HFFc6 (cell line): ENCODE results near the gene SOCS7. TPM values are rescaled to one million over a fixed set of nuclear protein-coding genes. Genes with fewer than 3 reads are reported as not detected.

ENCODE experiments used
- DNase-seq: peaks from one replicate; pipeline ENCODE4 v3.0.0-alpha.2; 2018
- H3K27ac Mint-ChIP-seq: 2 replicates; pipeline ENCODE4 v1.8.0; 2020; ENCODE audit warnings: mild to moderate bottlenecking, mixed read lengths
- H3K27me3 Mint-ChIP-seq: 2 replicates; pipeline ENCODE4 v1.8.0; 2021; ENCODE audit warnings: mild to moderate bottlenecking, moderate library complexity, mixed read lengths; ENCODE audit not compliant: insufficient read depth
- H3K36me3 Mint-ChIP-seq: 2 replicates; pipeline ENCODE4 v1.8.0; 2021; ENCODE audit warnings: low read depth, mixed read lengths
- H3K4me1 Mint-ChIP-seq: 2 replicates; pipeline ENCODE4 v1.8.0; 2020; ENCODE audit warnings: low read depth, mixed read lengths
- H3K4me3 Mint-ChIP-seq: 2 replicates; pipeline ENCODE4 v1.8.0; 2020; ENCODE audit warnings: mild to moderate bottlenecking, moderate library complexity, mixed read lengths
- H3K9me3 Mint-ChIP-seq: 2 replicates; pipeline ENCODE4 v1.8.0; 2020; ENCODE audit warnings: mild to moderate bottlenecking, mixed read lengths
- total RNA-seq, 6 experiments: library from RNA; stranded (reverse); fragmentation: NEBNext Ultra II Directional; extraction: Animal tissue kit (Norgen Biotek cat#: 25700); gene quantifications; 2 replicates in 1 of 6; 3 replicates in 5 of 6; pipeline ENCODE4 v1.2.3, GENCODE V29; 2021
- TF ChIP-seq, protein P1 (sequence below): fragments of 200-600 bp; sonication (generic); IDR thresholded peaks from 2 replicates; pipeline ENCODE4 v1.5.0; 2021; ENCODE audit warnings: antibody characterized with exemption, mild to moderate bottlenecking

The SOCS7 gene
- total RNA-seq, 6 experiments from 2014 or later: 9.7 to 13.8 (median 11.1) TPM

DNA sequence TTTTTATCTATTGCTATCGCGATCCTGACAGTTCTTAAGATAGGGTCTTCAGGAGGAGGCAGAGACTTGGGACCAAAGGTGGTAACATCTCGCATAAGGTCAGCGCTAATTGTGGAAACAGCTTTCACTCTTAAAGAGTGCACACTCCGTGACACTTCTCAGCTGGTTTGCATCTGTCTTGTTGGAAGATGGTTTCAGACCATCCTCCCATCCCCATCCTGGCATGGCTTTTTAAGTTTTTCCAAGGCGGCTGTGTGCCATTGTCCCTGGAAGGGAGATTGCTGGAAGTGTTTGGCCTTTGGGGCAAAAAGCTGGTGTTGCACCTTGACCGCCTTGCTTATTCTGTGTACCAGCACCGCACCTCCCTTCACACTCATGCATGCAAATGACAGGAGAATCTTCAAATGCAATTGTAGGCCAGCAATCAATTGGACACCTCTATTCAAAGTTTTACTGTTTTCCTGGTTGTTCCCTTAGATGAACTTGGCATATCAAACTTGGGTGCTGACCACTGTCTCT, 1.5 kb downstream of the SOCS7 start:
- no peaks in the 10 kb centered on the region for H3K9me3 Mint-ChIP-seq

DNA sequence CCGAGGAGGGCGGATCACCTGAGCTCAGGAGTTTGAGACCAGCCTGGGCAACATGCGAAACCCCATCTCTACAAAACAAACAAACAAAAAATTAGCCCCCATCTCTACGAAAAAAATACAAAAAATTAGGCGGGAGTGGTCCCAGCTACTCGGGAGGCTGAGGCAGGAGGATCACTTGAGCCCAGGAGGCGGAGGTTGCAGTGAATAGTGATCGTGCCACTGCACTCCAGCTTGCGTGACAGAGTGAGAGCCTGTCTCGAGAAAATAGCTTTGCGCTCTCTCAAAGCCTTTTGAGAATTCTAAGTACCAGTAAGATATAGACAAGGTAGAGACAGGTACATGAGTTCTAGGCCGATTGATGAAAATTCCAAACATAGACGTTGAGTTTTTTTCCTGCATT, 2.0 kb downstream of the SOCS7 start:
- H3K4me3 Mint-ChIP-seq: peak overlapping the region; percentile 90
- H3K27me3 Mint-ChIP-seq: no peaks in the 10 kb centered on the region; the same call in 1 of the 2 replicates
- peaks cover 64% of the 10 kb centered on the region for H3K4me1 Mint-ChIP-seq
- TF ChIP-seq, protein P1, sequence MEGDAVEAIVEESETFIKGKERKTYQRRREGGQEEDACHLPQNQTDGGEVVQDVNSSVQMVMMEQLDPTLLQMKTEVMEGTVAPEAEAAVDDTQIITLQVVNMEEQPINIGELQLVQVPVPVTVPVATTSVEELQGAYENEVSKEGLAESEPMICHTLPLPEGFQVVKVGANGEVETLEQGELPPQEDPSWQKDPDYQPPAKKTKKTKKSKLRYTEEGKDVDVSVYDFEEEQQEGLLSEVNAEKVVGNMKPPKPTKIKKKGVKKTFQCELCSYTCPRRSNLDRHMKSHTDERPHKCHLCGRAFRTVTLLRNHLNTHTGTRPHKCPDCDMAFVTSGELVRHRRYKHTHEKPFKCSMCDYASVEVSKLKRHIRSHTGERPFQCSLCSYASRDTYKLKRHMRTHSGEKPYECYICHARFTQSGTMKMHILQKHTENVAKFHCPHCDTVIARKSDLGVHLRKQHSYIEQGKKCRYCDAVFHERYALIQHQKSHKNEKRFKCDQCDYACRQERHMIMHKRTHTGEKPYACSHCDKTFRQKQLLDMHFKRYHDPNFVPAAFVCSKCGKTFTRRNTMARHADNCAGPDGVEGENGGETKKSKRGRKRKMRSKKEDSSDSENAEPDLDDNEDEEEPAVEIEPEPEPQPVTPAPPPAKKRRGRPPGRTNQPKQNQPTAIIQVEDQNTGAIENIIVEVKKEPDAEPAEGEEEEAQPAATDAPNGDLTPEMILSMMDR: no peak
- H3K27ac Mint-ChIP-seq: no peak overlapping the region
- no peak for DNase-seq
- H3K9me3 Mint-ChIP-seq: no peaks in the 10 kb centered on the region
- peaks cover 16% of the 10 kb centered on the region; the same call in 1 of the 2 replicates for H3K36me3 Mint-ChIP-seq

More for the DNA sequence above, 1.5 kb downstream of the SOCS7 start:
- peaks cover 16% of the 10 kb centered on the region; the same call in 1 of the 2 replicates for H3K36me3 Mint-ChIP-seq
- no peaks in the 10 kb centered on the region; the same call in 1 of the 2 replicates for H3K27me3 Mint-ChIP-seq
- peak overlapping the region; percentile 90 for H3K4me3 Mint-ChIP-seq
- H3K27ac Mint-ChIP-seq: peak overlapping the region; percentile 50
- TF ChIP-seq, protein P1: no peak
- no peak for DNase-seq
- H3K4me1 Mint-ChIP-seq: peaks cover 59% of the 10 kb centered on the region

DNA sequence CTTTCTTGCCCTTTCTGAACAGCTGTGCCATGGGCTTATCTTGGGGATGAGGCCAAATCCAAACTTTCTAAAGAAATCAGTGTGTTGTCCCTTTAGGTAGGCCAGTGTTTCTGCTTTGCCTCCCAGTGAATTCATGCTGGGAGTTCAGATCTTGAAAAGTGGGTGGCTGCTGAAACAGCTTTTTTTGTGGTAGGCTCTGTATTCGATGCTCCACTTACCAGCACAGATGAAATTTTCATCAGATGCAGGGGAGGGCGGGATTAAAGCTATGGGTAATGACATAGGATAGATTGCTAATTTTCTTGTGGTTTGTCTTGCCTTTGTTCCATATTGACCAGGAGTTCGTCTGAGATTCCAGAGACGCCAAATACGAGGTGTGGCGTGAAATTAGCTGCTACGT, 2.8 kb downstream of the SOCS7 start:
- peaks cover 66% of the 10 kb centered on the region for H3K4me1 Mint-ChIP-seq
- no peak overlapping the region for H3K27ac Mint-ChIP-seq
- H3K36me3 Mint-ChIP-seq: peaks cover 16% of the 10 kb centered on the region; the same call in 1 of the 2 replicates
- no peaks in the 10 kb centered on the region for H3K9me3 Mint-ChIP-seq
- H3K4me3 Mint-ChIP-seq: peak overlapping the region; percentile 90
- no peak for DNase-seq
- no peaks in the 10 kb centered on the region; the same call in 1 of the 2 replicates for H3K27me3 Mint-ChIP-seq
- TF ChIP-seq, protein P1: no peak

DNA sequence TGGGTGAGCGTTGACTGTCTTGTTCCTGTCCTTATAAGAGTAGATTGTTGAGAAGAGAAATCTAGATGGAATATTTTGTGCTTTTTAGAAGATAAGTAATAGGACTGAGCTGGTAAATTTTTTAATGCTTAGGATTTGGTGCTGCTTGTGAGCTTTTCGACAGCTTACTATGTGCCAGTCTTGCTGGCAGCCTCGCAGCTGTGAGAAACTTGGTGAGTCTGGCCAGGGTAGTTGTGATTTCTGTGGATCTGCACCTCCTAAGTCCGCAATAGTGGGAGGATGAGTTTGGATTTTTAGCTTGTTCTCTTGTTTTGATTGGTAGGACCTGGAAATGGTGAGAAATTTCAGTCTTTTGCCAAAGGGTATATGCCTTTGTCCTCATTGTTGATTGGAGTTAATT, 3.6 kb downstream of the SOCS7 start:
- Mint-ChIP-seq H3K27me3 (no peaks in the 10 kb centered on the region; the same call in 1 of the 2 replicates), H3K4me1 (peaks cover 68% of the 10 kb centered on the region), H3K4me3 (no peak overlapping the region), H3K9me3 (no peaks in the 10 kb centered on the region), H3K36me3 (peaks cover 16% of the 10 kb centered on the region; the same call in 1 of the 2 replicates), H3K27ac (no peak overlapping the region)
- DNase-seq: no peak
- TF ChIP-seq, protein P1: no peak

DNA sequence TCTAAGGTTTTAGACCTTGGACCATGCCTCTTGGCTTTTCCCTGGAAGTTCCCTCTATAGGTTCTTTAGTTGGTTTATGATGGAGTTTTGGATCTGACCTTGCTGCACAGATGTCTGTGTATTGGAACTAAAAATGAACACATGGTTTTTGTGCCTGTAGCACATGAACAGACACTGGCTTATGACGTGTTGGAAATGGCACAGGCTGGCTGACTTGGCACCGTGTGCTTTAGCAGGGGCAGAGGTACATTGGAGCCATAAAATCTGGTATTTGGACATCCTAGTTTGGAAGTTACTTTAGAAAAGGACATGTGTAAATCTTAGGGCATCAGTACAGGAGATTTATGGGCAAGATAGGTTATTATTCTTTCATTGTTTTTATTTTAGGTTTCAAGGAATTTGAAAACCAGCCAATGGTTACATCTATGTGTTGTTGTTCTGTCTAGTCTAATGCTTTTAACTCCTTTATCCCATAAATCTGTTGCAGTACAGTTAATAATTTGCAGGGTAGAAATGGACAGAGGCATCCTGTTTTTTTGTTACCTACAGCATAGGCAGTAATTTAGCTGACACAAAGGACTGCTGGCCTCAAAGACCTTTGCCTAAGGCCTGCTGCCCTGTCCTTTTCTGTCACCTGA, 6.0 kb downstream of the SOCS7 start:
- peaks cover 80% of the 10 kb centered on the region for H3K4me1 Mint-ChIP-seq
- H3K9me3 Mint-ChIP-seq: no peaks in the 10 kb centered on the region
- no peak for DNase-seq

More for the DNA sequence above, 6.0 kb downstream of the SOCS7 start:
- peaks cover 16% of the 10 kb centered on the region; the same call in 1 of the 2 replicates for H3K36me3 Mint-ChIP-seq
- TF ChIP-seq, protein P1: no peak
- H3K4me3 Mint-ChIP-seq: no peak overlapping the region
- H3K27ac Mint-ChIP-seq: no peak overlapping the region
- H3K27me3 Mint-ChIP-seq: no peaks in the 10 kb centered on the region; the same call in 1 of the 2 replicates
